Stimulated activated CD8-positive, alpha-beta memory T cell treated with anti-CD3 and anti-CD28 coated beads, Interleukin-12 subunit alpha, Interleukin-12 subunit beta, amount 100 ng/mL, for 24 hours (primary cell): Measurements from ENCODE around the gene VAMP8.
"Not testable (repeated sequence)": the region's sequence is repeated elsewhere in the genome, so short reads cannot be mapped to it uniquely, and the experiment has no call there.

Experiments
- DNase-seq: peaks from one replicate; pipeline ENCODE4 v3.0.0-alpha.2; 2020; ENCODE audit errors: extremely low read depth

The VAMP8 gene

DNA sequence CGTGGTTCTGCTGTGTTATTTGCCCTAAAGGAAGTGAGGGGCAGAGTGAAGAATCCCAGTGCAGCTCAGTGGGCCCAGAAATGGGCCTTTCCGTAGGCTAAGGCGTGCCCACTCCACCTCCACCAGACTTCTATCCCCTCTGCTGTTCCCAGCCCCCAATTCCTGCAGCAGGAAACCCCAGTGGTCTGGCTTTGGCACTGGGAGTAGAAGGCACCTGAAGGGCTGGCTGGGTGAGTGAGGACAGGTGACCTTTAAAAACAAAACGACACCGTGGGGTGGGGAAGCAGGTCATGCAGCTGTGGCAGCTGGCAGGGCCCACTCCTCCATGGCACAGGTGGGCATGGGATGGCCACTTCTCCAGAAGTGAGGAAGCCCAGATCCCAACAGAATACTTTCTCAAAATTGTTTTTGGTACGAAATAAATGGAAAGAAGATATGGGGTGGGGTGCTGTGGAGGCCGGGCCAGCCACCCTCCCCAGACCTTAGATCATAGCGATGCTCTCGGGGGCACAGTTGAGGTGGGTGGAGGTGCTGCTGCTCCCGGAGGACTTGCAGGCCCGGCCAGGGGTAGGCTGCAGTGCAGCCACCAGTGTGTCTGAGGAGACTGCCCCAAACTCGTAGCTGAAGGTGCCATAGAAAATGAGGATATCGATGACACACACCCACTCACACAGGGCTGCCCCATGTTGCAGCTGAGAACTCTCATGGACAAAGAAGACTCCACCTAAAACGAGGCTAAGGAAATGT lies 21.4 kb downstream of the VAMP8 start:
- no peak for DNase-seq

- DNase-seq = no peak
Measured at GRCh38 chr2:85599468-85600234, 22.3 kb downstream of the VAMP8 start.

DNA sequence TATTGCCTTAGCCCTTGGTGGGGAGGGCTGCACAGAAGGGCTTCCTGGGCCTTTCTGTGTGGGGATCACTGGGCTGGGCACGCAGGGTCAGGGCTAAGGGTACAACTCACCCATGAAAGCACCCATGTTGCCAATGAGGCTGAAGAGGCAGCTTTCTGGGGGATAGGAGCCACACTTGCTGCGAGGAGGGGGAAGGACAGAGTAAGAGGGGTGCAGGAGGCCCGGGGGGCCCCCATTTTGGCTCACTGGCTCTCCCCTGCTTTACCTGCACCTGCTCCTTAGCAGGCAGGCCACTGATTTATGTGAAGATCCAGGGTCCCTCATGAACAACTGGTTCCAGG lies 22.8 kb downstream of the VAMP8 start:
- no peak for DNase-seq

DNA sequence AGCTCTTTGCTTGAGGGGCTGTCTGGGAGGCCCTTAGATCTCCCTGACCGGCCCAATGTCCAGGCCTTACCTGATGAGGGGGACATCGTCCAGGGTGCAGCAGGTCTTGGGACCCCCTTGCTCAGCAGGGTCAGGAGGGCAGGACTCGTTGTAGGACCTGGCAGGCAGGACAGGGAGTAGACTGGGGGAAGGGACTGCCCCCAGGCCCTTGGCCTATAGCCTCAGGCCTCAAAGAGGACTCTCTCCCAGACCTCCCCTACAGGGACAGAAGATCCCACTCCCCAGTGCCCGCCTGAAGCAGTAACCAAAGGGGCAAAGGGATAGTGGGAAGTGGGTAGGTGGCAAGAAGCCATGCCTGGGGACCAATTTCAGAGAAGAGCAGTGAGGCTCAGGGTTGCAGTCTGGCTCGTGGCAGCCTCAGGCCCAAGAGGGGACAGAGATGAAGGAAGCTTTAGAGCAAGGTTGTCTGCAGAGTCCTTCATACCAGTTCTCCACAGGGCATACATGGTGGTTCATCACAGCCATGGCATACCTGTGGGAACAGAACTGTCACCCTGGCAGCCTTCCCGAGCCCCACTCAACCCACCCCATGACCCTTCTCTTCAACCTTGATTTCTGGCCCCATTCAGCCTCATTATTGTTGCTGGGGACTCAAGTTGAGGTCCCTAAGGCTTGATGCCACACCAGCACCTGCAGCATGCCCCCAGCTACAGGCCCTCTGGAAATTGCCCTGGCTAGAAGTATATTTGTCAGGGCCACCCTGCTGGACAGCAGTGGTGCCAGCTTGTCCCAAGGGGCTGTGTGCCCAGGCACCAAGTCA lies 23.8 kb downstream of the VAMP8 start:
- DNase-seq = no peak

DNA sequence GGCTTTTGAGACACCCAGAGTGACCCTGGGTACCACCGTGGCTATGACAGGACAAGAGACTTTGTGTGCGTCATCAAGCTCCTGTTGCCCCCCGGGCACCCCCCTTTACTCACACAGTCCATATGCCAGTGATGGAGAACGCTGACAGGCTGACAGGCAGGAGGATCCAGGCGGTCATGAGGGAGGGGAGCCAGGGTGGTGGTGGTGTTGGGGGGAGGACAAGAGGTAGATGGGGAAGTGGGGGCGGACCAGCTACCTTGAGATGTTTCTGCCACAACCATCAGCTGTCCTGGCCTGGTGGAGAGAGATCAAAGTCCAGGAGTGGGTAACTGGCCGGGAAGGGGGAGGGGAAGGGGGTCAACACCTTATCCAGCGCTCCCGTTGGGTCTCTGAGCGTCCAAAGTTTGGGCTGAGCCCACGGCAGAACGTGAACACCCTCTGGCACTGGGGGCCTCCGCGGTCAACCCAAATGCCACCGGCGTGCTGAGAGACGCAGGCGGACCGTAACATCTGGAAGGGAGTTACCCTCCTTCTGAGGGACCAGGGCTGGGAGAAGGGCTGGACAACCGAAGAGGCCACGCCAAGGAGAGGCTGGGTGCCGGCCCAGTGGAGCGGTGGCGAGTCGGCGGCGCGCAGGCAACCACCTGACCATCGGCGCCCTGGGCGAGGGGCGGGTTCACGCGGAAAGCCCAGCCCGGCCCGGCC lies 24.5 kb downstream of the VAMP8 start:
- no peak for DNase-seq

- peak; percentile 74 for DNase-seq
Measured at GRCh38 chr2:85602476-85603234, 25.3 kb downstream of the VAMP8 start, which contains the start of gene TMEM150A. TMEM150A (minus strand) TSS chr2:85602698; CDS start chr2:85601948, 750 bp downstream.

DNA sequence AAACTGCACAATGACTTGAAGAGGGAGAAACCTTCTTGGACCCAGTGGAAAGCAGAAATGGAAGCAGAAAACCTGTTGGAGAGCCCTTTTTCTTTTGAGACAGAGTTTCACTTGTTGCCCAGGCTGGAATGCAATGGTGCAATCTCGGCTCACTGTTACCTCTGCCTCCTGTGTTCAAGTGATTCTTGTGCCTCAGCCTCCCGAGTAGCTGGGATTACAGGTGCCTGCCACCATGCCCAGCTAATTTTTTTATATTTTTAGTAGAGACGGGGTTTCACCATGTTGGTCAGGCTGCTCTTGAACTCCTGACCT lies 26.7 kb downstream of the VAMP8 start:
- DNase-seq = not testable (repeated sequence)

DNA sequence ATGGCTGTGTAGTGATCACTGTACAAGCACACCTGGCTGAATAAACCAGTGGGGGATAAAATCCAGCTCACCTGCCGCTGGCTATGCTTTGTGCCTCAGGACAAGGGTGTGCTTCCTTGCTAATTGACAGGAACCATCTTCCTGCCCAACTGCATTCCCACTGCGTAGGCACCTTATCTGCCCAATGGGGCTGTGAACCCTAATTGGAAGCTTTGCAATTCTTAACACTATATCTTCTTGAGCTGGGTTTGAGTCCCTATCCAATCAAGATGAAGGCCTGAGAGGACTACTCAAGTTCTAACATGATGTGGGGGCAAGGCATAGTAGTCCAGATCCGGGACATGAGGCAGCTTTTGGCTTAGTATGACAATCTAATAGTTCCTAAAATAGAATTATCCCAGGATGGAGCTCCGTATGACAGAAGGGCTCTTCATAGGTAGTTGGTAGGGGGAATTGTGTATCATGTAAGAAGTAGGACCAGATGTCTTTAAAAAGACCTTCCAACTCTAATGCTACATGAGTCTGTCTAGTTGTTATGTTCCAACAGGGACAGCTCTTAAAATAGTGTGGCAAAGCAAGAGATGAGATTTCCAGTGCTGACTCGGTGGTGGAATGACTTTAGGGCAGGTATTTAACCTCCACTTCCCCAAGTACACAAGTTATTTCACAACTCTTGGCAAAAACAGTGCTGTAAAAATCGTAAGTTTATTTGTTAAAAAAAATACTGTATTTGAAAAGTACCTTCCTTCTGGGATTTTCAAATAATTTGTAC lies 27.4 kb downstream of the VAMP8 start:
- DNase-seq = no peak

- DNase-seq = no peak
Measured at GRCh38 chr2:85605406-85606115, 28.2 kb downstream of the VAMP8 start.

- DNase-seq = no peak
Measured at GRCh38 chr2:85606116-85606455, 28.7 kb downstream of the VAMP8 start.

DNA sequence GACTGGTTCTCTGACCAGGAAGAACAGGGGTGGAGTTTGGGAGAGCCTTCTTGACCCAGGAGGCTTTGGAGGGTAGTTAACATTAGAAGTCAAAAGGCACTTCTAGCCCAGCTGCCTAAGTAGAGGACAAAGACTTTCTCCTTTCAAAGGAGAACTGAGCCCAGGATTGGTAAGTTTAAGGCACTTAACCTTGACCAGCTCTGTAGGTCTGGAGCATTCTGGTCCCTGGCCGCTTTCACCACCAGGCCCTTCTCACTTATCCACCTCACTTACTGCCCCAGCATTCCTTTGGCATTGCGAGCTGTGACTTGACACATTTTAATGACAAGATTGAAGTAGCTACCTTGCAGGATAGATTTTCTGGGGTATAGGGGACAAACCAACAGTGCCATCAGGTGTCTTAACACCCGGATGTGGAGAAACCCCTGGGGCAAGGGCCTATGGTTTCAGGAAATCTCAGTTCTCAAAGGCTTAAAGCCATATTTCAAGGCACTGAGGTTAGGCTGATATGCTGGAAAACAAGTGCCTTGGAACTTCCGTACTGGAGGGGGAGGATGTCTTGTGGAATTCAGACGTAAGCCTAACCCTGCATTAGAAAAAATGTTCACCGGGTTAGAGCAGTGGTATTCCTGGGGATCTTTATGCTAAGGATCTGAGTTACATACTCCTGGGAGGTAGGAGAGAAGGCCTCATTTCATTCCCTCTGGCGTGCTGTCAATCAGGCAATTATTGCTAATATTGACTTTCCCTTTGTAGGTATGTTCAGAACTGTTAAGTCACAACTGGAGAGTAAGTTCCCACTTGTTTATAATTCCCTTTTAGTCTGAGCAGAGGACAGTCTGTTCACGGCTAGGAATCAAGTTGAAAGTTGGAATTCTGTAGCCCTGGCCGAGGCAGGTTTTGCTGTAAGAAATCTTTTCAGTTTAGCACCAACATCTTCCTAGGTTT lies 30.2 kb downstream of the VAMP8 start:
- no peak for DNase-seq

DNA sequence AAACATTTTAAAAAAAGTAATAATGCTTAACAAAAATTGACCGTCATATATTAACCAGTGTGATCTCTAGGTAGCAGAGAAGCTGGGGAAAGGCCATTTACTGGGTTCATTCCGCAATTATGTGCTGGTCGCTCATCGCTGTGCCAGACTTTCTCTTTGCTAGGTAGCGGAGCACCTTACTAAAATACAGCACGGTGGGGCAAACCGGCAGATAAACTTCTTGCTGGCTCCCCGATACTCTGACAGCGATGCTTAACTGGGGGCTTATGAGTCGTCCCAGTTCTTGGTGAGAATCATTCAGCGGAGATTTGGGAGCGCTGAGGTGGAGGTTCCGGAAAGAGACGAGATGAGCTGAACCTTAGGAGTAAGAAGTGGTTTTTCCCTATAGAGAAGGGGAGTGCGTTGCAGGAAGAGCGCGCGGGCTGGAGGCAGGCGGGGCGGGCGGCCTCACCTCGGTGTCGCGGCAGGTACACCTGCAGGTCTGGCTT lies 33.9 kb downstream of the VAMP8 start:
- no peak for DNase-seq

- peak; percentile 65 for DNase-seq
Measured at GRCh38 chr2:85611705-85612587, 34.6 kb downstream of the VAMP8 start, which contains the start of gene C2orf68. C2orf68 (minus strand) TSS chr2:85612066; CDS start chr2:85611984, 82 bp downstream.

- no peak for DNase-seq
Measured at GRCh38 chr2:85613717-85614515, 36.5 kb downstream of the VAMP8 start.

- not testable (repeated sequence) for DNase-seq
Measured at GRCh38 chr2:85614757-85615156, 37.4 kb downstream of the VAMP8 start.

GRCh38 chr2:85615413-85615728 lies 38.0 kb downstream of the VAMP8 start:
- DNase-seq = no peak

DNA sequence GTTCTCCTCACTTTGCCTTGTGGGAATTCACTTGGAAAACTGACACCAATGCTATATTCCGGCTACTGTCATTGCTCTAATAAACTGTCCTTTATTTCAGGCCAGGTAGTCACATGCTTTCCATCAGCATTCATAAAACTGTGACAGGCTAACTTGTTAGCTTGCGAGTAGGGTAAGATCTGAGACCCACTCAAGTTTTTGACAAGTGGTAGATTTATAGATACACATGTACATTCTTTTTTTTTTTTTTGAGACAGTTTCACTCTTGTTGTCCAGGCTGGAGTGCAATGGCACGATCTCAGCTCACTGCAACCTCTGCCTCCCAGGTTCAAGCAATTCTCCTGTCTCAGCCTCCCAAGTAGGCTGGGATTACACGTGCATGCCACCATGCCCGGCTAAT lies 40.3 kb downstream of the VAMP8 start:
- DNase-seq = not testable (repeated sequence)
